ENCODE measurements around the gene RXRA. TPM values are rescaled to one million over a fixed set of nuclear protein-coding genes. Genes with fewer than 3 reads are reported as not detected.
A peak's percentile ranks its signal among the peaks of the same experiment; 100 is the strongest.

Gene RXRA
- total RNA-seq, 6 experiments from 2014 or later: 105 to 165 (median 131) TPM

GRCh38 chr9:134330590-134330989 lies 4.3 kb downstream of the RXRA start:
- no peak for ATAC-seq
- no peaks in the 10 kb centered on the region for H3K36me3 ChIP-seq

DNA sequence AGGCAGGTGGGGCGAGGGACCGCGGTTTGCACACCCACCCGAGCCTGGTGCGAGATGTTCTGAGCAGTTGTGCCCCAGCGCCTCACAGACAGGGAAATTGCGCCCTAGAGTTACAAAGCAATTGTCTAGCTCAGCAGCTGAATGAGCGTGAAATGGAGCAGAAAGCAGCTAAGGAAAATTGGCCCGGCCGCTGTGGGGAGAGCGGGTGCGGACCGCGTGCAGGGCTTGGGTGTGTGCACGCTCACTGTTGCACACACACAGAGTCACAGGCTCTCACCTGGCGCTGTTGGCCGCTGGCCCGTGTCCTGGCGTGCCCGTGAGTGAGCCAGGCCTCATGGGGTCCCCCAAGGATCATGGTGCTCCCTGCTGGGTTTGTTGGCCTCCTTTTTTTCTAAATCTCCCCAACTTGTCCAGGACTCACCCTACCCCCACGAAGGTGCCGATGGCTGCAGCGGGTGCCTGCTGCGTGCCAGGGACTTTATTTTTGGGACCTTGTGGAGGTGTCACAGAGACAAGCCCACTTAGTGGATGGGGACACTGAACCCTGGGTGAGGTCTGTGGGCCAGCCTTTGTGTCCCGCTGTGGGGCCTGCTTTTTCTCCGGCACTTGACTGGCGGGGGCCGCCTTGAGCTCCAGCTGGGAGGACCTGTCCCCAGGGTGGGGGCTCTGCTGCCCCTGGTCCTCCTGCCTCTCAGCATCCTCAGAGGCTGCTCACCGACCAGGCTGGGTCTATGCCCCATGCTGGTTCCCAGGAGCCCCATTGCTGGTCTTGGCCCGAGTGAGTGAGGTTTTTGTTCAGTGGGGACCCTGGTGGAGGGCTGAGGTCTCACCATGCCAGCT lies 5.2 kb downstream of the RXRA start:
- ATAC-seq (no peak), DNase-seq (peak in 2 of 3 donors; percentile 59 to 75)
- Histone ChIP-seq H3K4me3 (peak overlapping the region in 2 of 3 donors; percentile 37 to 90), H3K4me1 (peaks cover 0 to 77% (median 38%) of the 10 kb centered on the region in 4 donors), H3K27me3 (no peaks in the 10 kb centered on the region), H3K9me3 (no peaks in the 10 kb centered on the region), H3K27ac (peak overlapping the region; percentile 65 to 99 (median 97)), H3K36me3 (no peaks in the 10 kb centered on the region)
- TF ChIP-seq POLR2A (IDR thresholded peaks at IDR 0.05) (no peak), CTCF (IDR thresholded peaks at IDR 0.05) (no peak)
- intact Hi-C loops (cut with DNase I): loop anchor here in 1 of 2 donors (10.0 kb wide), 1 partner anchor 157 kb away; no protein-coding TSS in a partner anchor
- 13% methylated on average over 3 of the region's 30 CpGs for WGBS (ENCODE audit: insufficient coverage, low coverage, low lambda C conversion rate, missing lambda C conversion rate)

More at GRCh38 chr9:134330590-134330989, 4.3 kb downstream of the RXRA start:
- DNase-seq: peak; percentile 21 to 45 (median 35)
- Histone ChIP-seq H3K27me3 (no peaks in the 10 kb centered on the region), H3K27ac (peak overlapping the region; percentile 27 to 99 (median 97)), H3K9me3 (no peaks in the 10 kb centered on the region), H3K4me3 (peak overlapping the region in 2 of 3 donors; percentile 37 to 90), H3K4me1 (peaks cover 0 to 70% (median 35%) of the 10 kb centered on the region in 4 donors)
- intact Hi-C loops (cut with DNase I): loop anchor here in 1 of 2 donors (10.0 kb wide), 1 partner anchor 156 kb away; no protein-coding TSS in a partner anchor
- 26% methylated on average over 3 of the region's 3 CpGs for WGBS (ENCODE audit: insufficient coverage, low coverage, low lambda C conversion rate, missing lambda C conversion rate)
- no peak for TF ChIP-seq POLR2A (IDR thresholded peaks at IDR 0.05)
- TF ChIP-seq CTCF (IDR thresholded peaks at IDR 0.05): no peak

DNA sequence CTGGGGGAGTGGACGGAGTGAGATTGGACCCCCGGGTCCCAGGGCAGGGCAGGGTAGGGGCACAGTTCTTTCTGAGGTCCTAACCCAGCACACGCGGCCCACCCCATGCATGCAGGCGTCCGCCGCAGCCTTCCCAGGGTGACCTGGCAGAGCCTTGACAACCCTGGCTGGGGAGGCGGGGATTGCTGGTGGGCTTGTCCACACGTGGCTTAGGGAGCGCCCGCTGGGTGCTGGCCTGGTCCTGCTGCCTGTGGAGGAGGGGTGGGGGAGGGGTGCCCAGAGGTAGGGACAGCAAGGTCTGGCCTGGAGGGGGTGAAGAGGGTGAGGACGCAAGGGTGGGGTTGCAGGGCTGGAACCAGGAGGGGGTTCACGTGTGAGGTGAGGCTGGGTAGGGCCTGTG lies 6.0 kb downstream of the RXRA start:
- no peaks in the 10 kb centered on the region for H3K9me3 ChIP-seq
- no peaks in the 10 kb centered on the region for H3K36me3 ChIP-seq
- intact Hi-C loops (cut with DNase I): loop anchor here in 1 of 2 donors (10.0 kb wide), 1 partner anchor 157 kb away; no protein-coding TSS in a partner anchor
- peak; percentile 66 to 79 (median 78) for DNase-seq
- H3K27me3 ChIP-seq: no peaks in the 10 kb centered on the region
- no peak for TF ChIP-seq POLR2A (IDR thresholded peaks at IDR 0.05)
- no peak for TF ChIP-seq CTCF (IDR thresholded peaks at IDR 0.05)
- WGBS (ENCODE audit: insufficient coverage, low coverage, low lambda C conversion rate, missing lambda C conversion rate): 13% methylated on average over 4 of the region's 13 CpGs
- peak overlapping the region; percentile 65 to 97 (median 77) for H3K27ac ChIP-seq
- H3K4me3 ChIP-seq: peak overlapping the region in 2 of 3 donors; percentile 38 to 90
- ATAC-seq: no peak
- H3K4me1 ChIP-seq: peaks cover 0 to 86% (median 44%) of the 10 kb centered on the region in 4 donors

- Histone ChIP-seq H3K36me3 (no peaks in the 10 kb centered on the region), H3K27ac (peak overlapping the region; percentile 65 to 97 (median 77)), H3K27me3 (no peaks in the 10 kb centered on the region), H3K4me3 (peak overlapping the region in 2 of 3 donors; percentile 38 to 90), H3K4me1 (peaks cover 0 to 92% (median 50%) of the 10 kb centered on the region in 4 donors), H3K9me3 (no peaks in the 10 kb centered on the region)
- intact Hi-C loops (cut with DNase I): loop anchor here in 1 of 2 donors (10.0 kb wide), 1 partner anchor 158 kb away; no protein-coding TSS in a partner anchor
- WGBS (ENCODE audit: insufficient coverage, low coverage, low lambda C conversion rate, missing lambda C conversion rate): 38% methylated on average over 6 of the region's 8 CpGs
- ATAC-seq (no peak), DNase-seq (peak in 1 of 3 donors; percentile 17)
- TF ChIP-seq CTCF (IDR thresholded peaks at IDR 0.05) (no peak), POLR2A (IDR thresholded peaks at IDR 0.05) (no peak)
These were observed 6.6 kb downstream of the RXRA start for GRCh38 chr9:134332841-134333233.
